K562 (cell line): Measurements from ENCODE around the gene CDC27. TPM values are rescaled to one million over a fixed set of nuclear protein-coding genes. Genes with fewer than 3 reads are reported as not detected.

ENCODE experiments used
- ATF1 ChIP-seq, 2 experiments: fragments of 450-650 bp in 1 of 2; IDR thresholded peaks; 2 replicates each; pipeline ENCODE4 v1.6.1; 2016; ENCODE audit warnings: missing compliant biosample characterization in 1 of 2, missing genetic modification characterization in 1 of 2
- BRD4 ChIP-seq: fragments of 200-600 bp; sonication (generic); IDR thresholded peaks from 2 replicates; pipeline ENCODE4 v1.6.1; 2017; ENCODE audit warnings: inconsistent platforms
- CEBPG ChIP-seq, 3 experiments: fragments of 200-800 bp in 1 of 3; sonication (Bioruptor generic) in 1 of 3; sonication (generic) in 1 of 3; formaldehyde crosslinking in 1 of 3; IDR thresholded peaks in 2 of 3; conservative IDR thresholded peaks in 1 of 3; 2 replicates each; pipeline versions ENCODE4 v1.6.1 to v1.8.0; 2016 to 2022; ENCODE audit warnings: missing compliant biosample characterization in 2 of 3, missing genetic modification characterization in 2 of 3, mild to moderate bottlenecking in 1 of 3, missing genetic modification reagents in 1 of 3
- CHCHD3 ChIP-seq: fragments of 250-450 bp; sonication (Bioruptor Pico); IDR thresholded peaks from 2 replicates; pipeline ENCODE4 v2.1.2; 2022; ENCODE audit warnings: mild to moderate bottlenecking
- ETS2 ChIP-seq: IDR thresholded peaks from 2 replicates; pipeline ENCODE4 v1.6.1; 2016; ENCODE audit warnings: borderline replicate concordance, missing genetic modification characterization, mild to moderate bottlenecking, moderate library complexity, missing compliant biosample characterization; ENCODE audit not compliant: poor library complexity, severe bottlenecking
- NELFE ChIP-seq: IDR thresholded peaks from 2 replicates; pipeline ENCODE4 v1.6.1; 2011; ENCODE audit warnings: mild to moderate bottlenecking; ENCODE audit not compliant: insufficient read depth, insufficient read length
- NFXL1 ChIP-seq: fragments of 450-650 bp; formaldehyde crosslinking; IDR thresholded peaks from 2 replicates; pipeline ENCODE4 v1.4.0; 2021; ENCODE audit warnings: mild to moderate bottlenecking
- polyA plus RNA-seq, 8 experiments: library from polyadenylated mRNA; depleted of rRNA in 4 of 8; stranded (reverse) in 5 of 8; unstranded in 3 of 8; fragments of >200 nt; fragmentation: Nextera tagmentation in 2 of 8; fragmentation: Illumina TruSeq in 1 of 8; extraction: Ambion mirVana in 2 of 8; extraction: Trizol in 1 of 8; gene quantifications; 2 replicates each; pipeline versions ENCODE4 v1.2.1 to v1.2.3, GENCODE V29; 2011 to 2014; ENCODE audit warnings: inconsistent platforms in 1 of 8, missing spikeins in 1 of 8
- total RNA-seq, 7 experiments: library from RNA; depleted of rRNA in 6 of 7; stranded (reverse); fragments of >200 nt in 6 of 7; fragmentation: Illumina TruSeq in 2 of 7; extraction: Trizol in 2 of 7; gene quantifications; 2 replicates each; pipeline versions ENCODE4 v1.2.1 to v1.2.3, GENCODE V29; 2011 to 2021; ENCODE audit warnings: low replicate concordance in 1 of 7
- TF ChIP-seq, protein P1 (sequence below), 3 experiments: fragments of 200-800 bp in 1 of 3; fragments of 250-450 bp in 1 of 3; fragments of 450-650 bp in 1 of 3; sonication (Bioruptor Pico) in 1 of 3; sonication (Bioruptor generic) in 1 of 3; formaldehyde crosslinking in 1 of 3; IDR thresholded peaks; 2 replicates each; pipeline versions ENCODE4 v1.6.1 to v1.8.0; 2016 to 2022; ENCODE audit warnings: mild to moderate bottlenecking in 2 of 3, missing genetic modification characterization in 2 of 3, missing compliant biosample characterization in 1 of 3, moderate library complexity in 1 of 3
- TF ChIP-seq, protein P2 (sequence below): sonication (generic); formaldehyde crosslinking; IDR thresholded peaks from 2 replicates; pipeline ENCODE4 v1.8.0; 2023; ENCODE audit warnings: mild to moderate bottlenecking, missing genetic modification reagents
- TF ChIP-seq, protein P3 (sequence below): fragments of 250-450 bp; sonication (Bioruptor Pico); IDR thresholded peaks from 2 replicates; pipeline ENCODE4 v1.8.0; 2022; ENCODE audit warnings: moderate library complexity, mild to moderate bottlenecking, inconsistent platforms
- TF ChIP-seq, protein P4 (sequence below): fragments of 250-450 bp; sonication (Bioruptor Pico); IDR thresholded peaks from 2 replicates; pipeline ENCODE4 v1.4.0; 2020; ENCODE audit warnings: mild to moderate bottlenecking, moderate library complexity
- TF ChIP-seq, protein P5 (sequence below): IDR thresholded peaks from 2 replicates; pipeline ENCODE4 v1.6.1; 2011; ENCODE audit warnings: borderline replicate concordance, low read depth, mild to moderate bottlenecking, moderate library complexity, low read length; ENCODE audit not compliant: insufficient read depth, poor library complexity, severe bottlenecking

CDC27 gene
- total and polyA plus RNA-seq, 9 of the 15 experiments (the other 6 are each of a cell fraction or from before 2014, with no cell fraction given) = 28.6 to 155 (median 94.1) TPM

DNA sequence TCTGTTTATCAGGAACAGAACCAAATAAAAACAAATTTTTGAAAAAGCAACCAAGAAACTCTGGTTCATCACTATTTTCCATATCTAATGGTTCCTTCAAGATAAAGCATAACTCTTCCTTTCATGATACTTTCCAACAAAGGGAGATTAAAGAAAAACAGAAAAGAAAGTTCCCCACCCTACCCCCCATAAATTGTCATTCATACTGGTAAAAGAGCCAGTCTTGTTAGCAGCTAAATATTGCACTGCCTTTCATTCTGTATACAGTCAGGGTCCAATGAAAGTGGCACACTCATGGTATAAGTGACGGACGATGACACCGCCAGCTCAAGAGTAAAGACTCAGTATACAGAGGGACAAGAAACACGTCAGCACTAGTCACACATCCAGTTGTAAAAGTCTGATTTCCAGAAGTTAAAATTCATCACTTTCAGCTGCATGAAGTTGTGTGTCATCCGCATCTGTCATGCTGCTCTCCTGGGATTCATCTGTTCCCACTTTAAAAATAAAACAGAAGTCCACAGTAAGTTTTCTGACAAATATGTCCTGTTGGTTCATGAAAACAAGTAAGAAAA lies 68.5 kb downstream of the CDC27 start (continued):
- TF ChIP-seq, protein P1, sequence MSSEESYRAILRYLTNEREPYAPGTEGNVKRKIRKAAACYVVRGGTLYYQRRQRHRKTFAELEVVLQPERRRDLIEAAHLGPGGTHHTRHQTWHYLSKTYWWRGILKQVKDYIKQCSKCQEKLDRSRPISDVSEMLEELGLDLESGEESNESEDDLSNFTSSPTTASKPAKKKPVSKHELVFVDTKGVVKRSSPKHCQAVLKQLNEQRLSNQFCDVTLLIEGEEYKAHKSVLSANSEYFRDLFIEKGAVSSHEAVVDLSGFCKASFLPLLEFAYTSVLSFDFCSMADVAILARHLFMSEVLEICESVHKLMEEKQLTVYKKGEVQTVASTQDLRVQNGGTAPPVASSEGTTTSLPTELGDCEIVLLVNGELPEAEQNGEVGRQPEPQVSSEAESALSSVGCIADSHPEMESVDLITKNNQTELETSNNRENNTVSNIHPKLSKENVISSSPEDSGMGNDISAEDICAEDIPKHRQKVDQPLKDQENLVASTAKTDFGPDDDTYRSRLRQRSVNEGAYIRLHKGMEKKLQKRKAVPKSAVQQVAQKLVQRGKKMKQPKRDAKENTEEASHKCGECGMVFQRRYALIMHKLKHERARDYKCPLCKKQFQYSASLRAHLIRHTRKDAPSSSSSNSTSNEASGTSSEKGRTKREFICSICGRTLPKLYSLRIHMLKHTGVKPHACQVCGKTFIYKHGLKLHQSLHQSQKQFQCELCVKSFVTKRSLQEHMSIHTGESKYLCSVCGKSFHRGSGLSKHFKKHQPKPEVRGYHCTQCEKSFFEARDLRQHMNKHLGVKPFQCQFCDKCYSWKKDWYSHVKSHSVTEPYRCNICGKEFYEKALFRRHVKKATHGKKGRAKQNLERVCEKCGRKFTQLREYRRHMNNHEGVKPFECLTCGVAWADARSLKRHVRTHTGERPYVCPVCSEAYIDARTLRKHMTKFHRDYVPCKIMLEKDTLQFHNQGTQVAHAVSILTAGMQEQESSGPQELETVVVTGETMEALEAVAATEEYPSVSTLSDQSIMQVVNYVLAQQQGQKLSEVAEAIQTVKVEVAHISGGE (CRISPR knock-in tag; IDR thresholded peaks at IDR 0.05) = no peak
- TF ChIP-seq NFXL1 (no peak), NELFE (no peak), CEBPG (CRISPR knock-in tag; IDR thresholded peaks at IDR 0.05) (no peak), CEBPG (tag; conservative IDR thresholded peaks at IDR 0.05 in 1 of 2, IDR thresholded peaks at IDR 0.05 in 1 of 2) (no peak), CHCHD3 (CRISPR knock-in tag) (no peak), ETS2 (no peak), BRD4 (no peak), ATF1 (CRISPR knock-in tag; IDR thresholded peaks at IDR 0.05) (no peak), ATF1 (tag; IDR thresholded peaks at IDR 0.05) (no peak)
- TF ChIP-seq, protein P2, sequence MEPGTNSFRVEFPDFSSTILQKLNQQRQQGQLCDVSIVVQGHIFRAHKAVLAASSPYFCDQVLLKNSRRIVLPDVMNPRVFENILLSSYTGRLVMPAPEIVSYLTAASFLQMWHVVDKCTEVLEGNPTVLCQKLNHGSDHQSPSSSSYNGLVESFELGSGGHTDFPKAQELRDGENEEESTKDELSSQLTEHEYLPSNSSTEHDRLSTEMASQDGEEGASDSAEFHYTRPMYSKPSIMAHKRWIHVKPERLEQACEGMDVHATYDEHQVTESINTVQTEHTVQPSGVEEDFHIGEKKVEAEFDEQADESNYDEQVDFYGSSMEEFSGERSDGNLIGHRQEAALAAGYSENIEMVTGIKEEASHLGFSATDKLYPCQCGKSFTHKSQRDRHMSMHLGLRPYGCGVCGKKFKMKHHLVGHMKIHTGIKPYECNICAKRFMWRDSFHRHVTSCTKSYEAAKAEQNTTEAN = no peak
- TF ChIP-seq, protein P3, sequence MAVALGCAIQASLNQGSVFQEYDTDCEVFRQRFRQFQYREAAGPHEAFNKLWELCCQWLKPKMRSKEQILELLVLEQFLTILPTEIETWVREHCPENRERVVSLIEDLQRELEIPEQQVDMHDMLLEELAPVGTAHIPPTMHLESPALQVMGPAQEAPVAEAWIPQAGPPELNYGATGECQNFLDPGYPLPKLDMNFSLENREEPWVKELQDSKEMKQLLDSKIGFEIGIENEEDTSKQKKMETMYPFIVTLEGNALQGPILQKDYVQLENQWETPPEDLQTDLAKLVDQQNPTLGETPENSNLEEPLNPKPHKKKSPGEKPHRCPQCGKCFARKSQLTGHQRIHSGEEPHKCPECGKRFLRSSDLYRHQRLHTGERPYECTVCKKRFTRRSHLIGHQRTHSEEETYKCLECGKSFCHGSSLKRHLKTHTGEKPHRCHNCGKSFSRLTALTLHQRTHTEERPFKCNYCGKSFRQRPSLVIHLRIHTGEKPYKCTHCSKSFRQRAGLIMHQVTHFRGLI (CRISPR knock-in tag) = no peak
- TF ChIP-seq, protein P4, sequence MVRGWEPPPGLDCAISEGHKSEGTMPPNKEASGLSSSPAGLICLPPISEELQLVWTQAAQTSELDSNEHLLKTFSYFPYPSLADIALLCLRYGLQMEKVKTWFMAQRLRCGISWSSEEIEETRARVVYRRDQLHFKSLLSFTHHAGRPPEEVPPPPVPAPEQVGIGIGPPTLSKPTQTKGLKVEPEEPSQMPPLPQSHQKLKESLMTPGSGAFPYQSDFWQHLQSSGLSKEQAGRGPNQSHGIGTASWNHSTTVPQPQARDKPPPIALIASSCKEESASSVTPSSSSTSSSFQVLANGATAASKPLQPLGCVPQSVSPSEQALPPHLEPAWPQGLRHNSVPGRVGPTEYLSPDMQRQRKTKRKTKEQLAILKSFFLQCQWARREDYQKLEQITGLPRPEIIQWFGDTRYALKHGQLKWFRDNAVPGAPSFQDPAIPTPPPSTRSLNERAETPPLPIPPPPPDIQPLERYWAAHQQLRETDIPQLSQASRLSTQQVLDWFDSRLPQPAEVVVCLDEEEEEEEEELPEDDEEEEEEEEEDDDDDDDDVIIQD = no peak
- TF ChIP-seq, protein P5, sequence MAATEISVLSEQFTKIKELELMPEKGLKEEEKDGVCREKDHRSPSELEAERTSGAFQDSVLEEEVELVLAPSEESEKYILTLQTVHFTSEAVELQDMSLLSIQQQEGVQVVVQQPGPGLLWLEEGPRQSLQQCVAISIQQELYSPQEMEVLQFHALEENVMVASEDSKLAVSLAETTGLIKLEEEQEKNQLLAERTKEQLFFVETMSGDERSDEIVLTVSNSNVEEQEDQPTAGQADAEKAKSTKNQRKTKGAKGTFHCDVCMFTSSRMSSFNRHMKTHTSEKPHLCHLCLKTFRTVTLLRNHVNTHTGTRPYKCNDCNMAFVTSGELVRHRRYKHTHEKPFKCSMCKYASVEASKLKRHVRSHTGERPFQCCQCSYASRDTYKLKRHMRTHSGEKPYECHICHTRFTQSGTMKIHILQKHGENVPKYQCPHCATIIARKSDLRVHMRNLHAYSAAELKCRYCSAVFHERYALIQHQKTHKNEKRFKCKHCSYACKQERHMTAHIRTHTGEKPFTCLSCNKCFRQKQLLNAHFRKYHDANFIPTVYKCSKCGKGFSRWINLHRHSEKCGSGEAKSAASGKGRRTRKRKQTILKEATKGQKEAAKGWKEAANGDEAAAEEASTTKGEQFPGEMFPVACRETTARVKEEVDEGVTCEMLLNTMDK = no peak
